ENCODE measurements around the gene CAV2. TPM values are rescaled to one million over a fixed set of nuclear protein-coding genes. Genes with fewer than 3 reads are reported as not detected.

The CAV2 gene
- total and polyA plus RNA-seq, 2 of the 13 experiments (the other 11 are each of a cell fraction or from before 2014, with no cell fraction given), result 0.09 to 0.18 TPM

- TF ChIP-seq HMG20A (CRISPR knock-in tag; IDR thresholded peaks at IDR 0.05; ENCODE audit: borderline replicate concordance), result no peak
These were observed 46.0 kb downstream of the CAV2 start (continued) for GRCh38 chr7:116545411-116545993.

- Histone ChIP-seq H3K4me3 (replicated peaks in 1 of 3; ENCODE audit: insufficient read depth in 1 of 3, low read depth in 2 of 3, low read length in 3 of 3) (no peak overlapping the region), H3K36me3 (replicated peaks in 1 of 2; ENCODE audit: control insufficient read depth in 1 of 2, insufficient read depth in 2 of 2, low read length in 2 of 2) (no peaks in the 10 kb centered on the region), H3K79me2 (ENCODE audit: insufficient read depth, low read length) (no peaks in the 10 kb centered on the region), H2AFZ (ENCODE audit: low read length) (no peak overlapping the region), H3K9ac (ENCODE audit: insufficient read depth, low read depth, low read length) (no peak overlapping the region), H3K4me1 (ENCODE audit: insufficient read depth, low read length) (no peaks in the 10 kb centered on the region), H3K27ac (ENCODE audit: extremely low read length, insufficient read depth, low read length) (no peak overlapping the region), H3K9me3 (ENCODE audit: low read length) (no peaks in the 10 kb centered on the region), H3K27me3 (ENCODE audit: control insufficient read depth in 1 of 2, insufficient read depth in 2 of 2, low read length in 2 of 2) (no peaks in the 10 kb centered on the region), H3K4me2 (ENCODE audit: low read depth, low read length) (no peak overlapping the region), H4K20me1 (ENCODE audit: insufficient read depth, low read length) (no peaks in the 10 kb centered on the region)
- FAIRE-seq (no peak), DNase-seq (ENCODE audit: low spot score) (no peak), ATAC-seq (no peak)
- in situ Hi-C loops (cut with HindIII; ENCODE audit: extremely low pct_ligation_motif_present, low pct_unique_long_range_greater_than_20kb), result no loop called here
- 76% methylated on average over 11 of the region's 11 CpGs for WGBS (ENCODE audit: low lambda C conversion rate)
- intact Hi-C loops (cut with micrococcal nuclease; ENCODE audit: unreplicated experiment), result no loop called here
- no TSS peak for BruUV-seq (replicated peaks)
- no peak for TF ChIP-seq ZSCAN5A (CRISPR knock-in tag; IDR thresholded peaks at IDR 0.05; ENCODE audit: borderline replicate concordance)
- TF ChIP-seq HOXA3 (CRISPR knock-in tag; IDR thresholded peaks at IDR 0.05), result no peak
- no peak for TF ChIP-seq ZNF670 (CRISPR knock-in tag; IDR thresholded peaks at IDR 0.05; ENCODE audit: borderline replicate concordance)
- no peak for TF ChIP-seq IRF2 (CRISPR knock-in tag; IDR thresholded peaks at IDR 0.05)
- TF ChIP-seq SP4 (CRISPR knock-in tag; IDR thresholded peaks at IDR 0.05), result no peak
- ChIA-PET POLR2A (no interaction called here), CTCF (ENCODE audit: low intra/inter-chr PET ratio, low total read pairs) (no interaction called here)
These were observed 46.5 kb downstream of the CAV2 start for GRCh38 chr7:116546054-116546453.

GRCh38 chr7:116546916-116547315, 47.4 kb downstream of the CAV2 start:
- Histone ChIP-seq H2AFZ (ENCODE audit: low read length) (no peak overlapping the region), H3K9ac (ENCODE audit: insufficient read depth, low read depth, low read length) (no peak overlapping the region), H3K36me3 (replicated peaks in 1 of 2; ENCODE audit: control insufficient read depth in 1 of 2, insufficient read depth in 2 of 2, low read length in 2 of 2) (no peaks in the 10 kb centered on the region), H4K20me1 (ENCODE audit: insufficient read depth, low read length) (no peaks in the 10 kb centered on the region), H3K27me3 (ENCODE audit: control insufficient read depth in 1 of 2, insufficient read depth in 2 of 2, low read length in 2 of 2) (no peaks in the 10 kb centered on the region), H3K4me2 (ENCODE audit: low read depth, low read length) (no peak overlapping the region), H3K9me3 (ENCODE audit: low read length) (no peaks in the 10 kb centered on the region), H3K79me2 (ENCODE audit: insufficient read depth, low read length) (no peaks in the 10 kb centered on the region), H3K4me1 (ENCODE audit: insufficient read depth, low read length) (no peaks in the 10 kb centered on the region), H3K4me3 (replicated peaks in 1 of 3; ENCODE audit: insufficient read depth in 1 of 3, low read depth in 2 of 3, low read length in 3 of 3) (no peak overlapping the region), H3K27ac (ENCODE audit: extremely low read length, insufficient read depth, low read length) (no peak overlapping the region)
- BruUV-seq (replicated peaks), result no TSS peak
- CTCF ChIA-PET (ENCODE audit: low intra/inter-chr PET ratio, low total read pairs), result no interaction called here
- intact Hi-C loops (cut with micrococcal nuclease; ENCODE audit: unreplicated experiment), result no loop called here
- in situ Hi-C loops (cut with HindIII; ENCODE audit: extremely low pct_ligation_motif_present, low pct_unique_long_range_greater_than_20kb), result no loop called here
- DNase-seq (ENCODE audit: low spot score), result no peak
- POLR2A ChIA-PET, result no interaction called here
- WGBS (ENCODE audit: low lambda C conversion rate), result 19% methylated on average over 1 of the region's 1 CpG
- no peak for FAIRE-seq
- no peak for ATAC-seq
- TF ChIP-seq RBFOX2 (IDR thresholded peaks at IDR 0.05; ENCODE audit: low read depth, low read length), result no peak
- TF ChIP-seq ISX (CRISPR knock-in tag; conservative IDR thresholded peaks at IDR 0.05), result no peak
- TF ChIP-seq HMG20A (CRISPR knock-in tag; IDR thresholded peaks at IDR 0.05; ENCODE audit: borderline replicate concordance), result no peak
- TF ChIP-seq DR1 (CRISPR knock-in tag; IDR thresholded peaks at IDR 0.05), result no peak
- no peak for TF ChIP-seq ARID4A (CRISPR knock-in tag; IDR thresholded peaks at IDR 0.05; ENCODE audit: borderline replicate concordance)
- TF ChIP-seq SNAPC2 (CRISPR knock-in tag; IDR thresholded peaks at IDR 0.05), result no peak
- TF ChIP-seq PHB2 (IDR thresholded peaks at IDR 0.05; ENCODE audit: partially characterized antibody), result no peak
- no peak for TF ChIP-seq ZFAT (CRISPR knock-in tag; conservative IDR thresholded peaks at IDR 0.05)

Data from HepG2 (cell line).